Prostate gland (tissue), 2 donors: Measurements from ENCODE around the gene TSGA10.

Experiments used
- CTCF ChIP-seq, 4 experiments: fragments of 200-600 bp in 2 of 4; fragments of 450-650 bp in 2 of 4; sonication (generic) in 2 of 4; IDR thresholded peaks; 1 replicate in 3 of 4; 2 replicates in 1 of 4; pipeline ENCODE4 v1.5.1; 2016 to 2019; ENCODE audit warnings: antibody characterized with exemption in 4 of 4, mild to moderate bottlenecking in 2 of 4, moderate library complexity in 2 of 4
- POLR2A ChIP-seq: fragments of 450-650 bp; IDR thresholded peaks from one replicate; pipeline ENCODE4 v1.6.1; 2016; ENCODE audit warnings: antibody characterized with exemption, mild to moderate bottlenecking
- POLR2AphosphoS5 ChIP-seq: sonication (generic); formaldehyde crosslinking; IDR thresholded peaks from one replicate; pipeline ENCODE4 v1.6.1; 2017; ENCODE audit warnings: antibody characterized with exemption

GRCh38 chr2:99106913-99107312, 47.8 kb downstream of the TSGA10 start:
- TF ChIP-seq POLR2A, result no peak
- TF ChIP-seq CTCF (IDR thresholded peaks at IDR 0.05), result no peak
- TF ChIP-seq POLR2AphosphoS5, result no peak
